Stimulated activated CD4-positive, alpha-beta T cell treated with anti-CD3 and anti-CD28 coated beads, TNF-alpha, amount 100 ng/mL, for 1 hour (primary cell): ENCODE measurements around the gene SPTBN2.

Experiments used
- DNase-seq, 3 donors: peaks; one replicate each; pipeline ENCODE4 v3.0.0-alpha.2; 2020; ENCODE audit warnings: low read depth in 3 of 3, low spot score in 1 of 3

SPTBN2 gene

DNA sequence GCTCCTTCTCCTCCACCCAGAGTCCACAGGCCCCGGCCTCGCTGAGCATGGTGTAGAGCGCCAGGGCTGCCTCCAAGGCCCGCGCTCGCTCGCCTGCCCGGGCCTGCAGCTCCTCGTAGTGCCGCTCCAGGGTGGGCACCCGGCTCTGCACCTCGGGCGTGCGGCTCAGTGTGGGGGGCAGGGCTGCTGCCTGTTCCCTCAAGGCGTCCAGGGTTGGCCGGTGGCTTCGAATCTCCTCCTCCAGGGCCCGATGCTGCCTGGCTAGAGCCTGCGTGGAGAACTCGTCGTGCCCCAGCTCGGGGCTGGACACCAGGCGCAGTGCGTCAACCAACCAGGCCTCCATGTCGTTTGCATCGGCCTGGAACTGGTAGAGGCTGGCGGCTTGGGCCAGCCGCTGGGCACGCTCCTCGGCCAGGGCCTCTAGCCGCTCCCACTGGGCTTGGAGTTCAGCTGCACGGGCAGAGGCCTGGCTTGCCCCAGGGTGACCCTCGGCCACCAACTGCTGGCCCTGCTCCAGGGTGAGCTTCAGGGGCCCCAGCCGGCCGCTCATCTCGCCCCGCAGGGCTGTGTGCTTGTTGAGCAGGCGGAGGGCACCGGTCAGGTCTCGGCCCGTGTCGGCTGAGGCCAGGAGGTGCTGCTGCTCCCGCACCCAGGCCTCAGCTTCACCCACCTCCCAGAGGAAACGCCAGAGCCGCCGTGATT, 24.2 kb downstream of the SPTBN2 start:
- no peak for DNase-seq

DNA sequence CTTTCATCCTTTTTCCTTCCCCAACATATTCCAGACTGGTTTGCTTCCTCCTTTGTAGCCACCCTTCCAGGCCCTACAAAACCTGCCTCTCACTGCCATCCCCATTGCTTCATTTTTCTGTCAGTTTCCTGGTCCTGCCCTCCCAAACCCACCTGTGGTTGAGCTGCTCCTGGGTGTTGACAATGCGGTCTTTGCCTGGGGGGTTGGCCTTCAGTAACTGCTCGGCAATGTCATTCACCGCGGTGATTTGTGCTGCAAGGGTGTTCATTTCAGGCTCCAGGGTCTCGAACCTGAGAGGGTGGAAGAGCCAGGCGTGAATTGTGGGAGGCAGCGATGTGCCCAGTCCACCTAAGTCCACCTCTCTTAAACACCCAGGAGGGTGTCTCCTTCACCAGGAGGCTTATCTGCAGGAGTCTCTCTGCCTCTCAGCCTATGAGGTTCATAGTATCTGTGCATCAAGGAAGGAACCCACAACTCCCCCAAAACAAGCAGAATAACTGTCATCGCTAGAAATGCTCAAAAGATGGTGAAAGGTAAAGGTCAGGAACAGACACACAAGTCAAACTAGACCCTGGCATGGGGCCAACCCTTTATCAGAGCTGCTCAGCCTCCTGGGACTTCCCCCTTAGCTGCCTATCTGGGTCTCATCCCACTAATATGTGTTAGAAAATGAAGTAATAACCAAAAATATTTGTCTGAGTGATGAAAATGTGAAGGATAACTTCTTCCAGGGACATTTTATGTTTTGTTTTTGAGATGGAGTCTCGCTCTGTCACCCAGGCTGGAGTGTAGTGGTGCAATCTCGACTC, 27.4 kb downstream of the SPTBN2 start:
- DNase-seq = no peak

- DNase-seq = no peak
These were observed 28.3 kb downstream of the SPTBN2 start for GRCh38 chr11:66700742-66701141.

DNA sequence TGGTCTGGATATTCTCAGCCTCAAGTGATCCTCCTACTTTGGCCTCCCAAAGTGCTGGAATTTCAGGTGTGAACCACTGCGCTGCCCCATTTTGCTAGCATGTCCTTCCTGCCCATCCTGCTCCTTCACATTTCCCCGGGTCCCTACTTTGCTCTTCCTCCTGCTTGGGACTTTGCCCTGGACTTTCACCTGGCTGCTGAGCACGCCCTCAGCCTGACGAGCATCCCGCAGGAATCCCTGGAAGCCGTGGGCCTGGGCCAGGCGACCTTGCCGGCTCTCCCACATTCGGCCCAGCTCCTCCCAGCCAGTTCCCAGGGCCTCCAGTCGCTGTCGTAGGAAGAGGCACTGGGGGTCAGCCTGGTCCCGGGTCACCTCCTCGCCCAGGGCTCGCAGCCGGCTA, 28.7 kb downstream of the SPTBN2 start:
- DNase-seq = no peak

- no peak for DNase-seq
These were observed 30.5 kb downstream of the SPTBN2 start for GRCh38 chr11:66698491-66698890.

GRCh38 chr11:66697988-66698387, 31.0 kb downstream of the SPTBN2 start:
- no peak for DNase-seq

- no peak for DNase-seq
These were observed 32.9 kb downstream of the SPTBN2 start for GRCh38 chr11:66696146-66696545.

DNA sequence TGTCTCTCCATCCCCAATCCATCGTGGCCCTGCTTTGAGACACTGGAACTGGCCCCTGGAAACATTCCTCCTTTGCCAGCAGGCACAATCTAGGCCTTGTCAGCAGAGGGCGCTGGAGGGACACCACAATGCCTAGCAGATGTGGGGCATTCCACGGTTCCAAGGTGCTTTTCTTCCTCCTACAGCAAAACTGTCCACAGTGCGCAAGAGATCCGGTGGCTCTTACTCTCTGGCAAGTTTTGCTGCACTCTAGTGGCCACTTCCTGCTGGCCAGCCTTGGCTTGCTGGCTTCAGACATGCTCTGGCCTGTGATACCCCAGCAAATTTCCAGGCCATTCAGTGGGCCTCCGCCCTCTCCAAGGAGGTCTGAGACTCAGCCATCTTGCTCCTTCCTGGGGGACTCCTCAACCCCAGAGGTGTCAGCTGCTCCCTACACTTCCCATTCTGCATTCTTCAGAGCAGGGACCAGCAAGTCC, 34.2 kb downstream of the SPTBN2 start:
- DNase-seq = peak; percentile 61 to 77 (median 61)

DNA sequence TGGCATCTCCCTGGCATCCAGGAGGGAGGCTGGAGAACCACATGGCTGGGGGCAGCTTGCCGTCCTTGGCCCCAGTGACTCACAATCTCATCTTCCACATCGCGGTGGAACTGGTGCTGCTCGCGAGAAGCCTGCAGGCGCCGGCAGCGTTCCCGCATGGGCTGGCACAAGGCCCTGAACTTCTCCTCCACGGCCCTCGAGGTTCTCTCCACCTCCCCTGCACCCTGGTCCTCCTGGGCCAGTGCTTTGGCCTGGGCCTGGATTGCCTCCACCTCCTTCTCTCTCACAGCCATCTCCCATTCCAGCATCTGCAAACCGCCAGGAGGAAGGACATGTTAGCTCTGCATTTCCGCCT, 35.0 kb downstream of the SPTBN2 start:
- no peak for DNase-seq

DNA sequence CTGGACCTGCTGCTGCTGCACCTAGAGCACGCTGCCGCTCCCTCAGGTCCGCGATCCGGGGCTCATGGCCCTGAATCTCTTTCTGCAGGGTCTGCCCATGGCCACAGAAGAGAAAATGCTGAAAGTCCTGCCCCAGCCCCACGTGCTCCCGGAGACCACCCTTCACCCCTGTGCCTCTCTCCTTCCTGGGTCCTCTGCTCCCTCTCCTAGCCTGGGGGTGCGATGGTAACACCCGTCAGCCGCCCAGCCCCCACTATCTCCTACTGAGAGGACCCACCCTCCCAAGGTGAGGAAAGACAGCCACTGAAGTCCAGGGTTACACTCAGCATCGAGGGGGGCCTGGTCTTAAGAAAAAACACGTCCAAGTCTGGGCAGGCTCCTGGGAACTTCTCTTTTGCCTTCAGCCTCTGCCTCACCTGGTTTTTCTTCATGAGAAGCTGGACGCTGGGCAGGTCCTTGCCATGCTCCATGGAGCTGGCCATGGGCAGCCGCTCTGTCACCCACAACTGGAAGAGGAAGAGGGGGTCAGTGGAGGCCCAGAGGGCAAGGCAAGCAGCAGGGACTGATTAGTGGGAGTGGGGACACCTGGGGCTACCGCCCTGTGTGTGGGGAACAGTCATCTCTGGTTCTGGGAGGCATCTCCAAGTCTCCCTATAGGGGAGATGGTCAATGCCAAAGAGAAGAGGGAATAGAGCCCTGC, 35.5 kb downstream of the SPTBN2 start:
- DNase-seq = no peak

DNA sequence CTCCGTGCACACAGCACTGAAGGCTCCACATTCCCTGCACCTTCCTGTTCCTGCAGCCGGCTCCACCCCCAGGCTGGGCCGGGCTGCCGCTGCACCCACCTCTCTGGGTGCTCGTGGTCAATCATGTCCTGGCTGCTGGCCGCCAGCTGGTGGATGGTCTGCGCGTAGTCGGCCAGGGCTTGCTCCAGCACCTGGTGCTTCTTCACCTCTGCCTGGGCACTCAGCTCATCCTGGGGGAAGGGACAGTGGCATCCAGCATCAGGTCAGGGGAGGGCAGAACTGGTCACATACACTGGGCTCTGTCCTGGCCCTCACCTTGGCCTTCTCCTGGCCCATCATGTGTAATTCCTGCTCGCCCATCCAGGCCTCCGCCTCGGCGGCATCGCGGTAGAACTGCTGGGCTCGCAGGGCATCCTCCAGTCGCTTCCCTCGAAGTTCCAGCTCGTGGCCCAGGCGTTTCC, 36.1 kb downstream of the SPTBN2 start:
- no peak for DNase-seq

GRCh38 chr11:66692446-66692845, 36.6 kb downstream of the SPTBN2 start:
- DNase-seq = no peak

GRCh38 chr11:66691311-66691980, 37.6 kb downstream of the SPTBN2 start:
- DNase-seq = no peak

GRCh38 chr11:66689661-66690590, 39.1 kb downstream of the SPTBN2 start:
- DNase-seq = no peak

DNA sequence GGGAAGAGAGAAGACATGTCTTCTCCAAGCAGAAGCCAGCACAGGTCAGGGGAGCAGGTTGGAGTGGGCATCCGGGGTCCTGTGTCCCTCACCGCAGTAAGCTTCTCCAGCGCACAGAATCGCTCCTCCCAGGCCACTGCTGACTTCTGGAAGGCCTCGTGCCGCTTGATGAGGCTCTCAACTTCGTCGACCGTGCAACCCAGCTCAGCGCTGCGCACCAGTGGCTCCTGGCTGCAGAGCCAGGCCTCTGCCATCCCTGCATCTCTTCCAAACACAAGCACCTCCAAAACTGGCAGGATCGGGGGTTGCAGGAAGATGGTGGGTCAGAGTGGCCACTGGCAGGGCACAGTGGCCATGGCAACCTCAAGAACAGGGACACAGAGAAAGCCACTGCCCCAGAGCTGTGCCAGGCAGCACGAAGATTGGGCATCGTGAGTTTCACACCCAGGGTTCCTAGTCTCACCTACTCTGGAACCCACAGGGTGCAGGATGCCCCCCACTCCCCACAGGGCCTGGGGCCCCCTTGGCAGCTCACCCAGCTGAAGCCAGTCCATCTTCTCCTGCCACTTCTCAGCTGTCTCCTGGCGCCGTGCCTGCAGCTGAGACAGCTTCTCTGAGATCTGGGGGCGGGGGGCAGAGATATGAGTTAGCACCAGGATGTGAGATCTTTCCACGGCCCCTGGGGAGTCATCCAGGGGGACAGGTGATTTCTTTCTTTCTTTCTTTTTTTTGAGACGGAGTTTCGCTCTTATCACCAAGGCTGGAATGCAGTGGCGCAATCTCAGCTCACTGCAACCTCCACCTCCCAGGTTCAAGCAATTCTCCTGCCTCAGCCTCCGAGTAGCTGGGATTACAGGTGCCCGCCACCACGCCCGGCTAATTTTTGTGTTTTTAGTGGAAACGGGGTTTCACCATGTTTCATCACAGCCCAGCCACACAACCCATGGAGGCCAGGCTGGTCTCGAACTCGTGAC, 40.2 kb downstream of the SPTBN2 start:
- no peak for DNase-seq

- DNase-seq = no peak
These were observed 41.2 kb downstream of the SPTBN2 start for GRCh38 chr11:66687831-66688281.

- DNase-seq = no peak
These were observed 41.9 kb downstream of the SPTBN2 start for GRCh38 chr11:66686801-66687750.
